Naive thymus-derived CD4-positive, alpha-beta T cell (primary cell): ENCODE data around the gene DOCK4. TPM values are rescaled to one million over a fixed set of nuclear protein-coding genes. Genes with fewer than 3 reads are reported as not detected.
A peak's percentile ranks its signal among the peaks of the same experiment; 100 is the strongest.

Experiments used
- ATAC-seq: fragments of 150-1000 bp; cut with Tn5 transposase; 2 replicates; pipeline ENCODE4 v1.10.0; 2021; ENCODE audit warnings: mild to moderate bottlenecking, moderate library complexity
- CTCF ChIA-PET: fragments of 350-600 bp; sonication (Branson Sonifier 250); formaldehyde crosslinking; loops from one replicate; lab custom pipeline; 2021; ENCODE audit warnings: antibody characterized with exemption; lab: Charles Lee
- POLR2A ChIA-PET: fragments of 350-600 bp; sonication (Branson Sonifier 250); formaldehyde crosslinking; loops from one replicate; lab custom pipeline; 2021; ENCODE audit warnings: antibody characterized with exemption, inconsistent platforms; lab: Charles Lee
- DNase-seq, 9 donors: peaks; one replicate each; pipeline versions ENCODE4 v3.0.0 to v3.0.0-alpha.2; 2020 to 2022; ENCODE audit warnings: mixed read lengths in 1 of 9
- H3K27ac ChIP-seq: one replicate; pipeline ENCODE4 v1.7.0; 2013; ENCODE audit warnings: mild to moderate bottlenecking, low read depth, low read length, moderate library complexity
- H3K27me3 ChIP-seq, 2 donors: one replicate each; pipeline ENCODE4 v1.7.0; 2013; ENCODE audit warnings: low read length in 2 of 2, mild to moderate bottlenecking in 2 of 2, moderate library complexity in 2 of 2; ENCODE audit not compliant: control insufficient read depth in 2 of 2, insufficient read depth in 2 of 2
- H3K36me3 ChIP-seq, 3 experiments: 1 replicate in 2 of 3; 2 replicates in 1 of 3; pipeline ENCODE4 v1.7.0; 2013; ENCODE audit warnings: low read length in 3 of 3, mild to moderate bottlenecking in 3 of 3, moderate library complexity in 1 of 3; ENCODE audit not compliant: insufficient read depth in 3 of 3, control insufficient read depth in 2 of 3
- H3K4me1 ChIP-seq, 2 donors: one replicate each; pipeline ENCODE4 v1.7.0; 2013; ENCODE audit warnings: low read length in 2 of 2, mild to moderate bottlenecking in 2 of 2, moderate library complexity in 1 of 2; ENCODE audit not compliant: control insufficient read depth in 2 of 2, insufficient read depth in 2 of 2
- H3K4me3 ChIP-seq: 2 replicates; pipeline ENCODE4 v1.7.0; 2013; ENCODE audit warnings: mild to moderate bottlenecking, low read length
- H3K9me3 ChIP-seq, 3 experiments: 1 replicate in 2 of 3; 2 replicates in 1 of 3; pipeline ENCODE4 v1.7.0; 2013; ENCODE audit warnings: low read length in 3 of 3; ENCODE audit not compliant: control insufficient read depth in 2 of 3
- H3K27ac Mint-ChIP-seq, 9 donors: one replicate each; pipeline ENCODE4 v1.8.0; 2020 to 2022; ENCODE audit warnings: mixed read lengths in 9 of 9, mild to moderate bottlenecking in 8 of 9, moderate library complexity in 5 of 9, inconsistent platforms in 2 of 9
- H3K27me3 Mint-ChIP-seq, 5 donors: one replicate each; pipeline ENCODE4 v1.8.0; 2021 to 2022; ENCODE audit warnings: mixed read lengths in 5 of 5, mild to moderate bottlenecking in 1 of 5
- H3K36me3 Mint-ChIP-seq, 5 donors: one replicate each; pipeline ENCODE4 v1.8.0; 2020 to 2022; ENCODE audit warnings: mixed read lengths in 5 of 5, mild to moderate bottlenecking in 3 of 5, inconsistent platforms in 1 of 5
- H3K4me1 Mint-ChIP-seq, 7 donors: one replicate each; pipeline ENCODE4 v1.8.0; 2020 to 2022; ENCODE audit warnings: mixed read lengths in 7 of 7, mild to moderate bottlenecking in 3 of 7, inconsistent platforms in 1 of 7
- H3K4me3 Mint-ChIP-seq, 10 donors: one replicate each; pipeline ENCODE4 v1.8.0; 2020 to 2022; ENCODE audit warnings: mild to moderate bottlenecking in 10 of 10, mixed read lengths in 10 of 10, moderate library complexity in 6 of 10, inconsistent platforms in 2 of 10
- H3K9me3 Mint-ChIP-seq, 11 donors: one replicate each; pipeline ENCODE4 v1.8.0; 2020 to 2022; ENCODE audit warnings: mixed read lengths in 11 of 11, mild to moderate bottlenecking in 4 of 11, inconsistent platforms in 1 of 11, moderate library complexity in 1 of 11
- intact Hi-C, 2 donors: fragments of 100-400 bp; cut with micrococcal nuclease; formaldehyde crosslinking; loops; one replicate each; pipeline ENCODE4 v1.15.1; 2023
- polyA plus RNA-seq, 2 donors: library from polyadenylated mRNA; unstranded; fragments of 300-500 nt; fragmentation: Illumina TruSeq; gene quantifications; one replicate each; pipeline ENCODE4 v1.2.3, GENCODE V29; 2021
- total RNA-seq, 6 experiments: library from RNA in 5 of 6; stranded (reverse) in 5 of 6; gene quantifications; 1 replicate in 5 of 6; 2 replicates in 1 of 6; pipeline ENCODE4 v1.2.3 and lab custom pipeline; 2021 to 2026

Gene DOCK4
- total and polyA plus RNA-seq, 7 experiments from 2014 or later: 0.16 to 3.1 (median 2.2) TPM; not detected in 1

DNA sequence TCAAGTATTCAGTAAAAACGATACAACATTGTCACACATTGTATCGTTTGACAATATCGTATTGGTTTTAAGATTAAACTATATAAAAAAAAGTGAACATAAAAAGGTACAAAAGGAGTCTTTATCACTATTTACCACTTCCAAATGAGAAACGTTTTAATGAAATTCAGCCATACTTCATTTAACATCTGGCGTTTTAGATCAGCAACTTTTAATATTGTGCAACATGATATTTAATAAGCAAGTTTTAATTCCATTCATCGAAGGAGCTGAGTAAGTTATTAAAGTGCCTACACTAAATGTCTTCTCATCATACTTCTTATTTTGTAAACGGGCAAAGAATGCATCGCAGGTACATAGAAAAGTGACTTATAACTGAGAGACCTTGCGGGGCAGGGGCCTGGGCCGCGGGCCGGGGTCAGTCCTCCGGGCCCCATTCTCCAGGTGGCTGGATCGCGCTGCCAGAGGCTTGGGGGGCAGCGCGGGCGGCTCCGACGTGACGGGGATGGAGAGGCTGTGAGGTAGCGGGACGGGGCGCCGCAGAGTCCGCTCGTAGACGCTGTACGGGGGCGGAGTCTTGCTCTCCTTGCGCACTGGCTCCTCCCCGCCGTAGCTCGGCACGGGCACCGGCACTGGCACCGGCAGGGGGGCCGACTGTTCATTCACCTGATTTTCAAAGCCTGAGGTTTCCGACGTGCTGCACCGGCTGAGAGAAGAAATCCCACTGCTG is 478.1 kb downstream of the DOCK4 start:
- H3K9me3 ChIP-seq: no peaks in the 10 kb centered on the region
- intact Hi-C loops: no loop called here
- POLR2A ChIA-PET: no interaction called here
- no peaks in the 10 kb centered on the region for H3K9me3 Mint-ChIP-seq
- no peaks in the 10 kb centered on the region for H3K27me3 ChIP-seq
- H3K4me3 ChIP-seq: no peak overlapping the region
- H3K27ac Mint-ChIP-seq: no peak overlapping the region
- H3K27me3 Mint-ChIP-seq: peaks cover 0 to 15% (median 9%) of the 10 kb centered on the region in 5 donors
- no peaks in the 10 kb centered on the region for H3K36me3 Mint-ChIP-seq
- no peaks in the 10 kb centered on the region for H3K4me1 ChIP-seq
- no peak for ATAC-seq
- H3K4me3 Mint-ChIP-seq: peak overlapping the region in 1 of 10 donors; percentile 35
- H3K27ac ChIP-seq: no peak overlapping the region
- no peaks in the 10 kb centered on the region for H3K4me1 Mint-ChIP-seq
- CTCF ChIA-PET: no interaction called here
- no peak for DNase-seq
- H3K36me3 ChIP-seq: no peaks in the 10 kb centered on the region

DNA sequence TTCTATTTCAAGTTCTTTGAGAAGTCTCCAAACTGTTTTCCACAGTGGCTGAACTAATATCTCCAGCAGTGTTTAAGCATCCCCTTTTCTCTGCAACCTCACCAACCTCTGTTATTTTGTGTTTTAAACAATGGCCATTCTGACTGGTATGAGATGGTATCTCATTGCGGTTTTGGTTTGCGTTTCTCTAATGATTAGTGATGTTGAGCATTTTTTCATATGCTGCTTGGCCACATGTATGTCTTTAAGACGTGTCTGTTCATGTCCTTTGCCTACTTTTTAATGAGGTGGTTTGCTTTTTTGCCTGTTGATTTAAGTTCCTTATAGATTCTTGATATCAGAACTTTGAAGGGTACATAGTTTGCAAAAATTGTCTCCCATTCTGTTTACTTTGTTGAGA is 487.3 kb downstream of the DOCK4 start:
- H3K4me1 ChIP-seq: no peaks in the 10 kb centered on the region
- H3K4me3 ChIP-seq: no peak overlapping the region
- Mint-ChIP-seq H3K9me3 (no peaks in the 10 kb centered on the region), H3K36me3 (no peaks in the 10 kb centered on the region), H3K4me3 (no peak overlapping the region), H3K27ac (no peak overlapping the region), H3K4me1 (no peaks in the 10 kb centered on the region), H3K27me3 (peaks cover under 1 to 12% (median 4%) of the 10 kb centered on the region in 5 donors)
- ChIA-PET POLR2A (no interaction called here), CTCF (no interaction called here)
- no peaks in the 10 kb centered on the region for H3K36me3 ChIP-seq
- no peaks in the 10 kb centered on the region for H3K9me3 ChIP-seq
- H3K27ac ChIP-seq: no peak overlapping the region
- no peaks in the 10 kb centered on the region for H3K27me3 ChIP-seq
- intact Hi-C loops: no loop called here
- DNase-seq (no peak), ATAC-seq (no peak)

DNA sequence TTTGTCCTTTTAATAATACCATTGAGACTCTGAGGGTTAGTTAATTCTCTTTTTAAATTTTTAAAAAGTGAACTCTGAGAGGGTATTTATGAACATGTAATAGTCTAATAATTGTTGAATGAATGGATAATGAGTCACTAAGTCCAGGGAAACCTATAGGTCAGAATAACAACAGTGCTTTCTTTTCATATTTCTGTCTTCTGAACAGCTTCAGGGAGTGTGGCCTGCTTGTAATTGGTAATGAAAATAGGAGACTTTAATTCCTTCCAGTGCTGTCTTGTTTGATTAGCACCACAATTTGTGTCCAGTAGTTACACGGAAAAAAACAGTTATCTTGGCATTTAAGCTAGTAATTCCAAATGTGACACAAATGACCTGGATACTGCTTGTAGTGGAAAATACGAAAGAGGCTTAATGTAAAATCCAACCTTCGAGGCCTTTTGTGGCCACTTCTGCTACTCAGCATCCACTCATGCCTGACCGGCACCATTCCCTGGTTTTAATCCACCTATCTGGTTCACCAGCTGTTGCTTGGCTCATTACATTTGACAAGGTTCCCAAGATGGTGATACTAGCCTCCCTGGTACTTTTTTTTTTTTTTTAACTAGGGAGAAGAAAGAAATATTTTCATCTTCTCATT is 494.7 kb downstream of the DOCK4 start:
- ATAC-seq: no peak
- Mint-ChIP-seq H3K9me3 (peaks cover 0 to 2% (median 0%) of the 10 kb centered on the region in 11 donors), H3K4me1 (no peaks in the 10 kb centered on the region), H3K27ac (no peak overlapping the region), H3K4me3 (no peak overlapping the region), H3K27me3 (peaks cover 0 to 27% (median 16%) of the 10 kb centered on the region in 5 donors), H3K36me3 (no peaks in the 10 kb centered on the region)
- Histone ChIP-seq H3K36me3 (no peaks in the 10 kb centered on the region), H3K4me3 (no peak overlapping the region), H3K27me3 (no peaks in the 10 kb centered on the region), H3K9me3 (no peaks in the 10 kb centered on the region), H3K4me1 (no peaks in the 10 kb centered on the region), H3K27ac (no peak overlapping the region)
- no peak for DNase-seq
- ChIA-PET POLR2A (no interaction called here), CTCF (no interaction called here)
- intact Hi-C loops: no loop called here

DNA sequence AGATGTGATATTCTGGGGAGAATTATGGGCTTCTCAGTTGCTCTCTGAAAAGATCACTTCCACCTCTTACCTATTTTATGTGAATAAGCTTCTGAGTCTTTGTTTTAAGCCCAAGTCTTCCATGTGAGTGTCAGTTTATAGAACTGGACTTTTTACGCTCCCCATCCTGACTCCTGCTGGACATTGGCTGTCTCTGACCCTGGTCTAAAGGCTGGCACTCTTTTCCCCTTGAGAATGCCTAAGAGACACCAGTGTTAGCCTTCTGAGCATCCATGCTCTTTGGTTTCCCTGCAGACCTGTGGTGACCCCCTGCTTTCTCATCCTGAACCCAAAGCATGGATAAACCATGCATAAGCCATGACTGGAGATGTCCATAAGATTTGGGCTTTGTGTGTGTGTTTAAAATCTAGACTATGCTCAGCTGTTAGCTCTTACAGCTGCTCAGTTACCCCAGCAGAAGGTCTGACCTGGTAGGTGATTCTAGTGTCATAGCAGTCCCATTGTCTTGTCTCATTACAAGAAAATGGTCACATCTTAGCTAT is 495.3 kb downstream of the DOCK4 start:
- DNase-seq (no peak), ATAC-seq (no peak)
- Mint-ChIP-seq H3K36me3 (no peaks in the 10 kb centered on the region), H3K4me3 (no peak overlapping the region), H3K4me1 (no peaks in the 10 kb centered on the region), H3K9me3 (peaks cover 0 to 8% (median 0%) of the 10 kb centered on the region in 11 donors), H3K27me3 (peaks cover 0 to 27% (median 16%) of the 10 kb centered on the region in 5 donors), H3K27ac (no peak overlapping the region)
- ChIA-PET CTCF (no interaction called here), POLR2A (no interaction called here)
- no peak overlapping the region for H3K27ac ChIP-seq
- H3K27me3 ChIP-seq: no peaks in the 10 kb centered on the region
- H3K9me3 ChIP-seq: no peaks in the 10 kb centered on the region
- intact Hi-C loops: no loop called here
- no peaks in the 10 kb centered on the region for H3K4me1 ChIP-seq
- H3K4me3 ChIP-seq: no peak overlapping the region
- H3K36me3 ChIP-seq: no peaks in the 10 kb centered on the region

DNA sequence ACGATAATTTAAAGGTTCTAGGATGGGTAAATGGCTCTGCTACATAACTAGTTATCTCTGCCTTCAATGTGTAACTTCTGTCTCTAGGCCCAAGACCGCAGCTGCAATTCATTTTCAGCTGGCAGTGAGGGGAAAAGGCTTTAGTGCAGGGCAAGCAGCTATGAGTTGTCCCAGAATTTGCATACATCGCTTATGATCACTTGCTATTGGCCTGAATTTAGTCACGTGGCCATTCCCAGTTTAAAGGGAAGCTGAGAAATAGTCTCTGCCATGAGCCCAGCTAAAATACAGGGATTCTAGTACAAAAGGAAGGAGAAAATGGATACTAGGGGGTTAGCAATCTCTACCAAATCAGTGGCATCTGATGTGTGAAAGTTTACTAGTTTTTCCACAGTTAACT is 498.1 kb downstream of the DOCK4 start:
- ATAC-seq: no peak
- no peak overlapping the region for H3K27ac ChIP-seq
- H3K27ac Mint-ChIP-seq: no peak overlapping the region
- no peak for DNase-seq
- peaks cover 0 to 2% (median 0%) of the 10 kb centered on the region in 3 experiments for H3K9me3 ChIP-seq
- peaks cover 0 to 21% (median 5%) of the 10 kb centered on the region in 11 donors for H3K9me3 Mint-ChIP-seq
- ChIA-PET CTCF (interaction anchor here (0.8 kb wide), 1 partner anchor 17 kb away, joined by 3 read pairs; no protein-coding TSS in a partner anchor), POLR2A (no interaction called here)
- peaks cover 0 to 36% (median 14%) of the 10 kb centered on the region in 5 donors for H3K27me3 Mint-ChIP-seq
- H3K4me1 ChIP-seq: no peaks in the 10 kb centered on the region
- H3K4me3 ChIP-seq: no peak overlapping the region
- no peaks in the 10 kb centered on the region for H3K36me3 Mint-ChIP-seq
- no peak overlapping the region for H3K4me3 Mint-ChIP-seq
- intact Hi-C loops: no loop called here
- H3K4me1 Mint-ChIP-seq: no peaks in the 10 kb centered on the region
- no peaks in the 10 kb centered on the region for H3K27me3 ChIP-seq
- no peaks in the 10 kb centered on the region for H3K36me3 ChIP-seq

DNA sequence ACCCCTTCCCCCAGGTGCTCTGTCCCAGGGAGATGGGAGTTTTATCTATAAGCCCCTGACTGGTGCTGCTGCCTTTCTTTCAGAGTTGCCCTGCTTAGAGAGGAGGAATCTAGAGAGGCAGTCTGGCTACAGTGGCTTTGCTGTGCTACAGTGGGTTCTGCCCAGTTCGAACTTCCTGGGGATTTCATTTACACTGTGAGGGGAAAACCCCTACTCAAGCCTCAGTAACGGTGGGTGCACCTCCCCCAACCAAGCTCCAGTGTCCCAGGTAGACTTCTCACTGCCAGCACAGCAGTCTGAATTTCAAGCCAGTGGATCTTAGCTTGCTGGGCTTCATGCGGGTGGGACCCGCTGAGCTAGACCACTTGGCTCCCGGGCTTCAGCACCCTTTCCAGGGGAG is 500.4 kb downstream of the DOCK4 start:
- H3K9me3 ChIP-seq: peaks cover 0 to 2% (median 0%) of the 10 kb centered on the region in 3 experiments
- H3K27ac ChIP-seq: no peak overlapping the region
- Mint-ChIP-seq H3K4me1 (no peaks in the 10 kb centered on the region), H3K36me3 (no peaks in the 10 kb centered on the region), H3K9me3 (peaks cover 0 to 21% (median 5%) of the 10 kb centered on the region in 11 donors), H3K27me3 (peaks cover 0 to 29% (median 14%) of the 10 kb centered on the region in 5 donors), H3K4me3 (no peak overlapping the region), H3K27ac (no peak overlapping the region)
- no peak for DNase-seq
- ChIA-PET CTCF (no interaction called here), POLR2A (no interaction called here)
- H3K27me3 ChIP-seq: no peaks in the 10 kb centered on the region
- intact Hi-C loops: no loop called here
- H3K36me3 ChIP-seq: no peaks in the 10 kb centered on the region
- ATAC-seq: no peak
- H3K4me1 ChIP-seq: no peaks in the 10 kb centered on the region
- no peak overlapping the region for H3K4me3 ChIP-seq
